KBM-7 (cell line): ENCODE measurements around the gene CCDC13.
A peak's percentile ranks its signal among the peaks of the same experiment; 100 is the strongest.

Experiments
- DNase-seq: peaks from one replicate; pipeline ENCODE4 v3.0.0-alpha.2; 2015
- in situ Hi-C: fragments of 300-500 bp; cut with MboI; formaldehyde crosslinking; loops from 2 replicates; pipeline ENCODE4 v1.14.3; 2020; ENCODE audit warnings: low sequenced_read_pairs, low pct_unique_long_range_greater_than_20kb, mixed read lengths

CCDC13 gene

GRCh38 chr3:42755681-42756578 lies 17.1 kb downstream of the CCDC13 start:
- in situ Hi-C loops = no loop called here
- peak; percentile 47 for DNase-seq

- in situ Hi-C loops = no loop called here
Observed at GRCh38 chr3:42753757-42754156, 19.3 kb downstream of the CCDC13 start.

GRCh38 chr3:42752961-42753360 lies 20.1 kb downstream of the CCDC13 start:
- DNase-seq = no peak
- in situ Hi-C loops = no loop called here

More at GRCh38 chr3:42753757-42754156, 19.3 kb downstream of the CCDC13 start:
- no peak for DNase-seq

GRCh38 chr3:42752441-42752840 lies 20.6 kb downstream of the CCDC13 start:
- in situ Hi-C loops = no loop called here
- DNase-seq = no peak

- in situ Hi-C loops = no loop called here
Observed at GRCh38 chr3:42751609-42752008, 21.4 kb downstream of the CCDC13 start.

GRCh38 chr3:42750834-42751233 lies 22.2 kb downstream of the CCDC13 start:
- in situ Hi-C loops = no loop called here
- no peak for DNase-seq

More at GRCh38 chr3:42751609-42752008, 21.4 kb downstream of the CCDC13 start:
- DNase-seq = no peak

- in situ Hi-C loops = loop anchor here (25.0 kb wide), 1 partner anchor 487 kb away; the partner anchor contains the start of gene CCK
- DNase-seq = peak; percentile 64
Observed at GRCh38 chr3:42749753-42750231, 23.3 kb downstream of the CCDC13 start.

- in situ Hi-C loops = loop anchor here (25.0 kb wide), 1 partner anchor 487 kb away; the partner anchor contains the start of gene CCK
Observed at GRCh38 chr3:42749025-42749752, 23.9 kb downstream of the CCDC13 start.

GRCh38 chr3:42747581-42747980 lies 25.5 kb downstream of the CCDC13 start:
- in situ Hi-C loops = loop anchor here (25.0 kb wide), 1 partner anchor 485 kb away; the partner anchor contains the start of gene CCK
- DNase-seq = no peak

More at GRCh38 chr3:42749025-42749752, 23.9 kb downstream of the CCDC13 start:
- no peak for DNase-seq

GRCh38 chr3:42746455-42747450 lies 26.3 kb downstream of the CCDC13 start:
- DNase-seq = no peak
- in situ Hi-C loops = loop anchor here (25.0 kb wide), 1 partner anchor 484 kb away; the partner anchor contains the start of gene CCK

- in situ Hi-C loops = loop anchor here (25.0 kb wide), 1 partner anchor 484 kb away; the partner anchor contains the start of gene CCK
Observed at GRCh38 chr3:42745776-42746454, 27.1 kb downstream of the CCDC13 start.

GRCh38 chr3:42745291-42745745 lies 27.7 kb downstream of the CCDC13 start:
- in situ Hi-C loops = loop anchor here (25.0 kb wide), 1 partner anchor 483 kb away; the partner anchor contains the start of gene CCK
- DNase-seq = no peak

More at GRCh38 chr3:42745776-42746454, 27.1 kb downstream of the CCDC13 start:
- no peak for DNase-seq

- DNase-seq = no peak
- in situ Hi-C loops = loop anchor here (25.0 kb wide), 1 partner anchor 481 kb away; the partner anchor contains the start of gene CCK
Observed at GRCh38 chr3:42743204-42743995, 29.7 kb downstream of the CCDC13 start.

- in situ Hi-C loops = loop anchor here (25.0 kb wide), 1 partner anchor 480 kb away; the partner anchor contains the start of gene CCK
- no peak for DNase-seq
Observed at GRCh38 chr3:42742688-42743087, 30.4 kb downstream of the CCDC13 start.

GRCh38 chr3:42742259-42742658 lies 30.8 kb downstream of the CCDC13 start:
- in situ Hi-C loops = loop anchor here (25.0 kb wide), 1 partner anchor 480 kb away; the partner anchor contains the start of gene CCK
- no peak for DNase-seq

- in situ Hi-C loops = loop anchor here (25.0 kb wide), 1 partner anchor 479 kb away; the partner anchor contains the start of gene CCK
Observed at GRCh38 chr3:42741796-42742195, 31.3 kb downstream of the CCDC13 start.

More at GRCh38 chr3:42741796-42742195, 31.3 kb downstream of the CCDC13 start:
- no peak for DNase-seq
